HEK293 (cell line): ENCODE measurements around the gene PRELID3B.

Source experiments
- CTCF ChIA-PET: fragments of 350-600 bp; formaldehyde crosslinking; extraction: SDS; loops from one replicate; lab custom pipeline; 2021; ENCODE audit warnings: antibody characterized with exemption; lab: Yijun Ruan, JAX
- POLR2A ChIA-PET: fragments of 300-600 bp; formaldehyde crosslinking; extraction: SDS; loops from one replicate; lab custom pipeline; 2020; ENCODE audit warnings: antibody characterized with exemption, inconsistent platforms; lab: Yijun Ruan, JAX
- H3K27ac ChIP-seq: fragments of 200-500 bp; sonication (Bioruptor generic); 2 replicates; pipeline ENCODE4 v1.5.1; 2014; ENCODE audit warnings: low read depth, low read length, control low read depth, inconsistent platforms; ENCODE audit errors: extremely low read depth
- H3K36me3 ChIP-seq, 2 experiments: fragments of 200-500 bp in 1 of 2; sonication (Bioruptor generic) in 1 of 2; 1 replicate in 1 of 2; 2 replicates in 1 of 2; pipeline ENCODE4 v1.5.1; 2014 to 2017; ENCODE audit warnings: inconsistent platforms in 2 of 2, low read length in 2 of 2; ENCODE audit not compliant: control insufficient read depth in 2 of 2, insufficient read depth in 1 of 2
- H3K4me1 ChIP-seq: fragments of 200-500 bp; sonication (Bioruptor generic); 2 replicates; pipeline ENCODE4 v1.5.1; 2014; ENCODE audit warnings: mild to moderate bottlenecking, low read length, inconsistent platforms; ENCODE audit not compliant: control insufficient read depth, insufficient read depth
- H3K4me3 ChIP-seq: 2 replicates; pipeline ENCODE4 v1.5.1; 2011; ENCODE audit warnings: low read depth, mild to moderate bottlenecking, control low read depth, low read length, moderate library complexity
- H3K9me3 ChIP-seq: fragments of 200-500 bp; sonication (Bioruptor generic); 2 replicates; pipeline ENCODE4 v1.5.1; 2014; ENCODE audit warnings: low read depth, low read length, inconsistent platforms; ENCODE audit not compliant: control insufficient read depth, insufficient read depth
- HIC1 ChIP-seq: fragments of 450-650 bp; formaldehyde crosslinking; IDR thresholded peaks from 2 replicates; pipeline ENCODE4 v1.5.1; 2016; ENCODE audit warnings: missing biosample characterization, missing genetic modification characterization
- HOXA7 ChIP-seq: sonication (generic); formaldehyde crosslinking; IDR thresholded peaks from 2 replicates; pipeline ENCODE4 v1.8.1; 2022; ENCODE audit warnings: missing genetic modification reagents, borderline replicate concordance
- KLF8 ChIP-seq: fragments of 450-650 bp; formaldehyde crosslinking; IDR thresholded peaks from 2 replicates; pipeline ENCODE4 v1.5.1; 2016; ENCODE audit warnings: missing biosample characterization, missing genetic modification characterization
- ZBTB21 ChIP-seq: fragments of 450-650 bp; formaldehyde crosslinking; IDR thresholded peaks from 2 replicates; pipeline ENCODE4 v1.5.1; 2017; ENCODE audit warnings: missing biosample characterization, missing genetic modification characterization
- ZBTB7A ChIP-seq: fragments of 450-650 bp; formaldehyde crosslinking; IDR thresholded peaks from 2 replicates; pipeline ENCODE4 v1.5.1; 2016; ENCODE audit warnings: low read depth, missing biosample characterization, missing genetic modification characterization
- ZNF133 ChIP-seq: fragments of 450-650 bp; formaldehyde crosslinking; IDR thresholded peaks from 2 replicates; pipeline ENCODE4 v1.5.1; 2016; ENCODE audit warnings: missing biosample characterization, missing genetic modification characterization
- ZNF146 ChIP-seq: fragments of 450-650 bp; formaldehyde crosslinking; IDR thresholded peaks from 2 replicates; pipeline ENCODE4 v1.5.1; 2016; ENCODE audit warnings: missing biosample characterization, missing genetic modification characterization
- ZNF148 ChIP-seq: fragments of 450-650 bp; formaldehyde crosslinking; IDR thresholded peaks from 2 replicates; pipeline ENCODE4 v1.5.0; 2017; ENCODE audit warnings: missing biosample characterization, missing genetic modification characterization, borderline replicate concordance
- ZNF2 ChIP-seq: fragments of 450-650 bp; formaldehyde crosslinking; IDR thresholded peaks from 2 replicates; pipeline ENCODE4 v1.5.1; 2016; ENCODE audit warnings: missing biosample characterization, missing genetic modification characterization
- ZNF223 ChIP-seq: fragments of 450-650 bp; formaldehyde crosslinking; IDR thresholded peaks from 2 replicates; pipeline ENCODE4 v1.5.1; 2016; ENCODE audit warnings: missing biosample characterization, missing genetic modification characterization
- ZNF274 ChIP-seq, 2 experiments: fragments of 200-500 bp in 1 of 2; fragments of 450-650 bp in 1 of 2; sonication (Bioruptor generic) in 1 of 2; formaldehyde crosslinking in 1 of 2; IDR thresholded peaks; 2 replicates each; pipeline versions ENCODE4 v1.5.1 to v1.6.1; 2014 to 2016; ENCODE audit warnings: borderline replicate concordance in 1 of 2, inconsistent platforms in 1 of 2, low read length in 1 of 2, missing biosample characterization in 1 of 2, missing genetic modification characterization in 1 of 2
- ZNF362 ChIP-seq: fragments of 450-650 bp; formaldehyde crosslinking; IDR thresholded peaks from 2 replicates; pipeline ENCODE4 v1.5.1; 2016; ENCODE audit warnings: missing biosample characterization, missing genetic modification characterization
- ZNF596 ChIP-seq: fragments of 450-650 bp; IDR thresholded peaks from 2 replicates; pipeline ENCODE4 v1.5.0; 2018; ENCODE audit warnings: missing biosample characterization, mild to moderate bottlenecking, missing genetic modification characterization, moderate library complexity
- ZNF645 ChIP-seq: fragments of 450-650 bp; formaldehyde crosslinking; IDR thresholded peaks from 2 replicates; pipeline ENCODE4; 2016; ENCODE audit warnings: missing biosample characterization, missing genetic modification characterization
- ZNF677 ChIP-seq: fragments of 450-650 bp; IDR thresholded peaks from 2 replicates; pipeline ENCODE4 v1.5.0; 2018; ENCODE audit warnings: missing biosample characterization, mild to moderate bottlenecking, missing genetic modification characterization, moderate library complexity
- ZNF701 ChIP-seq: fragments of 450-650 bp; formaldehyde crosslinking; IDR thresholded peaks from 2 replicates; pipeline ENCODE4 v1.5.1; 2016; ENCODE audit warnings: missing biosample characterization, missing genetic modification characterization
- ZNF704 ChIP-seq: fragments of 450-650 bp; formaldehyde crosslinking; IDR thresholded peaks from 2 replicates; pipeline ENCODE4 v1.5.1; 2016; ENCODE audit warnings: missing biosample characterization, missing genetic modification characterization
- ZNF747 ChIP-seq: fragments of 450-650 bp; formaldehyde crosslinking; IDR thresholded peaks from 2 replicates; pipeline ENCODE4 v1.5.1; 2016; ENCODE audit warnings: missing biosample characterization, missing genetic modification characterization

Gene PRELID3B

GRCh38 chr20:59016795-59017492 lies 25.6 kb downstream of the PRELID3B start:
- H3K9me3 ChIP-seq, result no peaks in the 10 kb centered on the region
- no peak overlapping the region for H3K27ac ChIP-seq
- TF ChIP-seq ZNF274 (IDR thresholded peaks at IDR 0.05; ENCODE audit: low read length) (no peak), ZNF274 (tag by site-specific recombination; IDR thresholded peaks at IDR 0.05; ENCODE audit: borderline replicate concordance) (no peak), ZNF148 (no peak), ZNF645 (no peak), ZNF146 (tag by site-specific recombination) (no peak), ZNF223 (tag by site-specific recombination) (no peak), ZNF704 (tag by site-specific recombination) (no peak), ZBTB21 (tag by site-specific recombination) (no peak), ZNF596 (tag by site-specific recombination) (no peak), ZNF701 (tag by site-specific recombination) (no peak), ZNF2 (tag by site-specific recombination) (no peak), HOXA7 (CRISPR knock-in tag) (no peak), ZNF133 (tag by site-specific recombination) (no peak), ZBTB7A (no peak), ZNF362 (tag by site-specific recombination) (no peak), ZNF677 (tag by site-specific recombination) (no peak), KLF8 (tag by site-specific recombination) (no peak), HIC1 (tag by site-specific recombination) (no peak), ZNF747 (tag by site-specific recombination) (no peak)
- TF ChIP-seq, all 188 proteins: peak for 0
- ChIA-PET POLR2A (interaction anchor here (5.1 kb wide), 1 partner anchor 15 kb away, joined by 19 read pairs; the partner anchor contains the start of gene ATP5F1E), CTCF (no interaction called here)
- Histone ChIP-seq H3K36me3 (peaks cover 0 to under 1% of the 10 kb centered on the region in 2 experiments; a peak in 1 of 3 replicates), H3K4me3 (no peak overlapping the region), H3K4me1 (no peaks in the 10 kb centered on the region)
